GM21526 (cell line): ENCODE results near the gene IKBIP.
"Not testable (repeated sequence)": the region's sequence is repeated elsewhere in the genome, so short reads cannot be mapped to it uniquely, and the experiment has no call there.

ENCODE experiments used
- ATAC-seq: cut with Tn5 transposase; IDR thresholded peaks from one replicate; pipeline ENCODE4 v1.9.1; 2021; ENCODE audit warnings: moderate library complexity; ENCODE audit not compliant: unreplicated experiment, low FRiP score

The IKBIP gene

GRCh38 chr12:98578821-98579220 lies 65.8 kb downstream of the IKBIP start:
- no peak for ATAC-seq

DNA sequence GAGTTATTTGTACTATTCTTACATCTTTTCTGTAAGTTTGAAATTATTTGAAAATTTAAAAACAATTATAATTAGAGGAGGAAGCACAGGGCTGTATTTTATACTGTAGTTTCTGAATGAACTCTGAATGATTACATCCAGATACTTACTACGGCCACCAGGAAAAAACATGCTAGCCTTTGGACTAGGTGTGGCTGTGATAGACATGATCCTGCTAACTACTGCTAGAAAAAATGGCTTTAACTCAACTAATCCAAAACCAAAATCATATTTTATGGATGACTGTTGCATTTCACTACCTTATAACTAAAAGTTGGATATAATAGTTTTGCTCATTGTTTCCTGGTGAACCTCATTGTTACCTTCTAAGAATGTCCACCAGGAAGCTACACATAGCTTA lies 66.2 kb downstream of the IKBIP start:
- ATAC-seq = no peak

DNA sequence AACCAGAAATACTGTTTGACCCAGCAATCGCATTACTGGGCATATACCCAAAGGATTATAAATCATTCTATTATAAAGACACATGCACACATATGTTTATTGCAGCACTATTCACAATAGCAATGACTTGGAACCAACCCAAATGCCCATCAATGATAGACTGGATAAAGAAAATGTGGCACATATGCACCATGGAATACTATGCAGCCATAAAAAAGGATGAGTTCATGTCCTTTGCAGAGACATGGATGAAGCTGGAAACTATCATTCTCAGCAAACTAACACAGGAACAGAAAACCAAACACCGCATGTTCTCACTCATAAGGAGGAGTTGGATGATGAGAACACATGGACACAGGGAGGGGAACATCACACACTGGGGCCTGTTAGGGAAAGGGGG lies 67.8 kb downstream of the IKBIP start:
- ATAC-seq = not testable (repeated sequence)

DNA sequence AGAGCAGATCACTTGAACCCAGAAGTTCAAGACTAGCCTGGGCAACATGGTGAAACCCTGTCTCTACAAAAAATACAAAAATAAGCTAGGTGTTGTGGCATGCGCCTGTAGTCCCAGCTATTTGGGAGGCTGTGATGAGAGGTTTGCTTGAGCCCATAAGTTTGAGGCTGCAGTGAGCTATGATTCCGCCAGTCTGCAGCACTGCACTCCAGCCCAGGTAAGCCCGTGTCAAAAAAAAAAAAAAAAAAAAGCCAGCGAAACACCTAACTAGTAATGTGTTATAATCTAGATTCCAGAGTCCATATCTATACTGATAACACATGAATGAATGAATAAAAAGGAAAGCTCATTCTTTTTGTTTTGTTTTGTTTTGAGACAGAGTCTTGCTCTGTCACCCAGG lies 69.6 kb downstream of the IKBIP start:
- ATAC-seq = no peak
